ENCODE results near the gene WDHD1. TPM values are rescaled to one million over a fixed set of nuclear protein-coding genes. Genes with fewer than 3 reads are reported as not detected.
"Not testable (repeated sequence)": the region's sequence is repeated elsewhere in the genome, so short reads cannot be mapped to it uniquely, and the experiment has no call there.

WDHD1 gene
- total RNA-seq, 1 experiment from 2014 or later: 16.3 TPM

GRCh38 chr14:55051165-55051422 lies 24.2 kb upstream of the WDHD1 start:
- no peak for DNase-seq (ENCODE audit: low read depth)

- DNase-seq (ENCODE audit: low read depth): no peak
Measured at GRCh38 chr14:55048900-55049436, 22.1 kb upstream of the WDHD1 start.

- DNase-seq (ENCODE audit: low read depth): no peak
Measured at GRCh38 chr14:55047301-55048053, 20.6 kb upstream of the WDHD1 start.

- DNase-seq (ENCODE audit: low read depth): no peak
Measured at GRCh38 chr14:55045087-55045486, 18.2 kb upstream of the WDHD1 start.

- no peak for DNase-seq (ENCODE audit: low read depth)
Measured at GRCh38 chr14:55043528-55043927, 16.6 kb upstream of the WDHD1 start.

- DNase-seq (ENCODE audit: low read depth): no peak
Measured at GRCh38 chr14:55038708-55039107, 11.8 kb upstream of the WDHD1 start.

- DNase-seq (ENCODE audit: low read depth): not testable (repeated sequence)
Measured at GRCh38 chr14:55037995-55038394, 11.1 kb upstream of the WDHD1 start.

GRCh38 chr14:55031190-55031589 lies 4.3 kb upstream of the WDHD1 start:
- DNase-seq (ENCODE audit: low read depth): no peak

GRCh38 chr14:55028476-55028875 lies 1.6 kb upstream of the WDHD1 start:
- DNase-seq (ENCODE audit: low read depth): no peak

GRCh38 chr14:55028066-55028465 lies 1.2 kb upstream of the WDHD1 start:
- no peak for DNase-seq (ENCODE audit: low read depth)

GRCh38 chr14:55026441-55026792 lies 482 bp downstream of the WDHD1 start:
- no peak for DNase-seq (ENCODE audit: low read depth)

- no peak for DNase-seq (ENCODE audit: low read depth)
Measured at GRCh38 chr14:55025948-55026347, 951 bp downstream of the WDHD1 start.

- DNase-seq (ENCODE audit: low read depth): not testable (repeated sequence)
Measured at GRCh38 chr14:55024365-55024764, 2.5 kb downstream of the WDHD1 start.

GRCh38 chr14:55019968-55020554 lies 6.8 kb downstream of the WDHD1 start:
- DNase-seq (ENCODE audit: low read depth): no peak

- DNase-seq (ENCODE audit: low read depth): no peak
Measured at GRCh38 chr14:55015006-55015405, 11.9 kb downstream of the WDHD1 start.

GRCh38 chr14:55005071-55005470 lies 21.8 kb downstream of the WDHD1 start:
- peak; percentile 47 for DNase-seq (ENCODE audit: low read depth)

- DNase-seq (ENCODE audit: low read depth): no peak
Measured at GRCh38 chr14:55000381-55000780, 26.5 kb downstream of the WDHD1 start.

GRCh38 chr14:54985156-54985555 lies 41.7 kb downstream of the WDHD1 start:
- DNase-seq (ENCODE audit: low read depth): no peak

GRCh38 chr14:54981698-54982097 lies 45.2 kb downstream of the WDHD1 start:
- no peak for DNase-seq (ENCODE audit: low read depth)

GRCh38 chr14:54979039-54979438 lies 47.9 kb downstream of the WDHD1 start:
- no peak for DNase-seq (ENCODE audit: low read depth)

- DNase-seq (ENCODE audit: low read depth): peak; percentile 91
Measured at GRCh38 chr14:54976316-54976715, 50.6 kb downstream of the WDHD1 start.

- DNase-seq (ENCODE audit: low read depth): no peak
Measured at GRCh38 chr14:54975856-54976255, 51.0 kb downstream of the WDHD1 start.

GRCh38 chr14:54974788-54975414 lies 52.0 kb downstream of the WDHD1 start:
- no peak for DNase-seq (ENCODE audit: low read depth)
